DND-41 (cell line): Measurements from ENCODE around the gene TFRC.

Experiments
- CTCF ChIP-seq: IDR thresholded peaks from 2 replicates; pipeline ENCODE4 v1.5.1; 2012; ENCODE audit warnings: borderline replicate concordance, low read length, moderate library complexity, mild to moderate bottlenecking; ENCODE audit not compliant: poor library complexity, severe bottlenecking; ENCODE audit errors: extremely low read depth
- EZH2 ChIP-seq: IDR thresholded peaks from 3 replicates; pipeline ENCODE4 v1.6.1; 2012; ENCODE audit warnings: borderline replicate concordance, low read depth, mild to moderate bottlenecking, moderate library complexity, low read length, inconsistent platforms; ENCODE audit not compliant: severe bottlenecking

DNA sequence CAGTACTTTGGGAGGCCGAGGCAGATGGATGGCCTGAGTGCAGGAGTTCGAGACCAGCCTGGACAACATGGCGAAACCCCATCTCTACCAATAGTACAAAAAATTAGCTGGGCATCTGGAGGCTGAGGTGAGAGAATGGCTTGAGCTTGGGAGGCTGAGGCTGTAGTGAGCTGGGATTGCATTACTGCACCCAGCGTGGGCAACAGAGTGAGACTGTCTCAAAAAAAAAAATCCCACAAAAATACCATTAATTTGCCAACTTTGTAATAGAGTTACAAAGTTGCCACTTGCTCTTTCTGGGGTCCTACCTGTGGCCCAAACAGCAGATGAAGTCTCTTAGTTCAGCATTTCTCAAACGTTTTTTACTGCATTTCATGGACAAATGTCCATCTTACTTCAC, 6.0 kb upstream of the TFRC start:
- TF ChIP-seq CTCF: no peak
- TF ChIP-seq EZH2: no peak
